K562 (cell line): Measurements from ENCODE around the gene TRIM32. TPM values are rescaled to one million over a fixed set of nuclear protein-coding genes. Genes with fewer than 3 reads are reported as not detected.

Experiments used
- ARNT ChIP-seq, 2 experiments: fragments of 450-650 bp; IDR thresholded peaks; 2 replicates each; pipeline ENCODE4 v1.6.1; 2016; ENCODE audit warnings: mild to moderate bottlenecking in 1 of 2
- CC2D1A ChIP-seq: fragments of 450-650 bp; IDR thresholded peaks from 2 replicates; pipeline ENCODE4 v1.6.1; 2017; ENCODE audit warnings: mild to moderate bottlenecking
- FOXP4 ChIP-seq: sonication (generic); formaldehyde crosslinking; IDR thresholded peaks from 2 replicates; pipeline ENCODE4 v1.8.0; 2022; ENCODE audit warnings: mild to moderate bottlenecking, missing genetic modification reagents, borderline replicate concordance
- GATAD2A ChIP-seq: fragments of 450-650 bp; IDR thresholded peaks from 2 replicates; pipeline ENCODE4 v1.6.1; 2017
- HDAC8 ChIP-seq: fragments of 450-650 bp; IDR thresholded peaks from 2 replicates; pipeline ENCODE4 v1.6.1; 2016; ENCODE audit warnings: mild to moderate bottlenecking, missing genetic modification characterization, moderate library complexity, missing compliant biosample characterization
- KHSRP ChIP-seq: fragments of 450-650 bp; IDR thresholded peaks from 2 replicates; pipeline ENCODE4 v1.6.1; 2017
- MAFF ChIP-seq: IDR thresholded peaks from 2 replicates; pipeline ENCODE4 v1.6.1; 2012; ENCODE audit warnings: low read length, improper control_type of control experiment
- RREB1 ChIP-seq: fragments of 250-450 bp; sonication (Bioruptor Pico); IDR thresholded peaks from 2 replicates; pipeline ENCODE4 v1.4.0; 2020
- TCF7 ChIP-seq: sonication (generic); IDR thresholded peaks from 2 replicates; pipeline ENCODE4 v1.6.1; 2016; ENCODE audit warnings: antibody characterized with exemption, borderline replicate concordance
- ZBTB26 ChIP-seq: fragments of 450-650 bp; formaldehyde crosslinking; IDR thresholded peaks from 2 replicates; pipeline ENCODE4 v1.4.0; 2022; ENCODE audit warnings: missing genetic modification characterization
- ZNF146 ChIP-seq: IDR thresholded peaks from one replicate; pipeline ENCODE4 v1.6.1; 2018; ENCODE audit warnings: missing compliant biosample characterization; ENCODE audit not compliant: unreplicated experiment
- ZNF398 ChIP-seq: fragments of 250-450 bp; sonication (Bioruptor Pico); IDR thresholded peaks from 2 replicates; pipeline ENCODE4 v1.8.0; 2021; ENCODE audit warnings: moderate library complexity, mild to moderate bottlenecking, inconsistent platforms
- ZNF551 ChIP-seq: fragments of 250-450 bp; sonication (Bioruptor Pico); IDR thresholded peaks from 2 replicates; pipeline ENCODE4 v1.5.0; 2021; ENCODE audit warnings: mild to moderate bottlenecking, moderate library complexity
- ZNF785 ChIP-seq: fragments of 250-450 bp; sonication (Bioruptor Pico); IDR thresholded peaks from 2 replicates; pipeline ENCODE4 v1.4.0; 2020; ENCODE audit warnings: mild to moderate bottlenecking
- ZSCAN29 ChIP-seq: fragments of 450-650 bp; IDR thresholded peaks from 2 replicates; pipeline ENCODE4 v1.6.1; 2017
- polyA plus RNA-seq, 8 experiments: library from polyadenylated mRNA; depleted of rRNA in 4 of 8; stranded (reverse) in 5 of 8; unstranded in 3 of 8; fragments of >200 nt; fragmentation: Nextera tagmentation in 2 of 8; fragmentation: Illumina TruSeq in 1 of 8; extraction: Ambion mirVana in 2 of 8; extraction: Trizol in 1 of 8; gene quantifications; 2 replicates each; pipeline versions ENCODE4 v1.2.1 to v1.2.3, GENCODE V29; 2011 to 2014; ENCODE audit warnings: inconsistent platforms in 1 of 8, missing spikeins in 1 of 8
- total RNA-seq, 7 experiments: library from RNA; depleted of rRNA in 6 of 7; stranded (reverse); fragments of >200 nt in 6 of 7; fragmentation: Illumina TruSeq in 2 of 7; extraction: Trizol in 2 of 7; gene quantifications; 2 replicates each; pipeline versions ENCODE4 v1.2.1 to v1.2.3, GENCODE V29; 2011 to 2021; ENCODE audit warnings: low replicate concordance in 1 of 7

The TRIM32 gene
- total and polyA plus RNA-seq, 9 of the 15 experiments (the other 6 are each of a cell fraction or from before 2014, with no cell fraction given): 3.5 to 9.4 (median 5.9) TPM

GRCh38 chr9:116662646-116663310, 24.3 kb upstream of the TRIM32 start (continued):
- TF ChIP-seq TCF7 (no peak), RREB1 (CRISPR knock-in tag) (no peak), KHSRP (no peak), ZNF785 (CRISPR knock-in tag) (no peak), ZNF551 (CRISPR knock-in tag) (no peak), MAFF (no peak), ZBTB26 (CRISPR knock-in tag) (no peak), ZNF146 (CRISPR knock-in tag) (no peak), ZSCAN29 (no peak), ZNF398 (CRISPR knock-in tag) (no peak), CC2D1A (no peak), ARNT (IDR thresholded peaks at IDR 0.05) (no peak), GATAD2A (no peak), FOXP4 (CRISPR knock-in tag) (no peak), HDAC8 (no peak)
